ENCODE measurements around the gene PAFAH2. TPM values are rescaled to one million over a fixed set of nuclear protein-coding genes. Genes with fewer than 3 reads are reported as not detected.

Gene PAFAH2
- total RNA-seq, 3 donors from 2014 or later (not counting 1 experiment from before 2014, with no cell fraction given) = 39.0 to 95.1 (median 68.6) TPM

DNA sequence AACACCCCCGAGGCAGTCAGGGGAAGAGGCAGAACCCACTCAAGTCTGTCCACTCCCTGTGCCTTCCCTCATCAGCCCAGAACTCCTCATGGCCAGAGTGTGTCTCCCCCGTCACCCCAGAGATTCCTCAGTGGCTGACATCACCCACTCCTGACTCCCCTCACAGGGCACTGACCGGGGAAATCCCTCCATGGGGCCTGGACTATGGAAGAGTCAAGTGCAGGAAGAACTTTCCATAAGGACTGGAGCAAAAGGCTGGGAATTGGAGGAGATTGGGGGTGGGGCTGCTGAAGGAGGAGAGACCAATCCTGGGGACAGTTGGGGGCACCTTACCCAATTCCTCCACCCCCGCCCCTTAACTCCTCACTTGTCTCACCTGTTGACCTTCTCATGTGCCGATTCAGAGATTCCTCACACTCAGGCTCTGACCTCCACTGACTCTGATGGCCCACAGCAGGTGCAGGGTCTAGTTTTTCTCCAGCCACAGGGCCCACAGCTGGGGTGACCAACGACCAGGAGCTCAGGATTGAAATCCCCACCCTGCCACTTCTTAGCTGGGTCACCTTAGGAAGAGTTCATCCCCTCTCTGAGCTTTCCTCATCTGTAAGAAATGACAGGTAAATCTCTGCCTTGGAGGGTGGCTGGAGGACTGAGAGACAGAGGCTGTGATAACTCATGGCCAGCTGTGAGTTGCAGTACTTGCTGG is 23.2 kb upstream of the PAFAH2 start:
- Histone ChIP-seq H3K27ac (ENCODE audit: low read length) (no peak overlapping the region), H3K4me3 (ENCODE audit: low read length) (no peak overlapping the region), H3K36me3 (ENCODE audit: control insufficient read depth, insufficient read depth, low read length) (no peaks in the 10 kb centered on the region), H3K9me3 (ENCODE audit: control insufficient read depth, insufficient read depth, low read length) (no peaks in the 10 kb centered on the region), H3K27me3 (ENCODE audit: control insufficient read depth, insufficient read depth, low read length) (no peaks in the 10 kb centered on the region), H3K4me1 (ENCODE audit: control insufficient read depth, insufficient read depth, low read length) (peaks cover 6% of the 10 kb centered on the region)
- intact Hi-C loops (cut with micrococcal nuclease) = no loop called here
- Mint-ChIP-seq H3K27me3 (ENCODE audit: low read depth in 2 of 2) (peaks cover 0 to 10% of the 10 kb centered on the region in 2 donors), H3K27ac (no peak overlapping the region), H3K36me3 (no peaks in the 10 kb centered on the region), H3K4me1 (peaks cover 5 to 8% of the 10 kb centered on the region in 2 donors), H3K4me3 (no peak overlapping the region), H3K9me3 (no peaks in the 10 kb centered on the region)
- DNase-seq (no peak), ATAC-seq (no peak)
- WGBS (ENCODE audit: insufficient coverage) = 79% methylated on average over 6 of the region's 6 CpGs
- no peak for TF ChIP-seq CTCF (IDR thresholded peaks at IDR 0.05)

DNA sequence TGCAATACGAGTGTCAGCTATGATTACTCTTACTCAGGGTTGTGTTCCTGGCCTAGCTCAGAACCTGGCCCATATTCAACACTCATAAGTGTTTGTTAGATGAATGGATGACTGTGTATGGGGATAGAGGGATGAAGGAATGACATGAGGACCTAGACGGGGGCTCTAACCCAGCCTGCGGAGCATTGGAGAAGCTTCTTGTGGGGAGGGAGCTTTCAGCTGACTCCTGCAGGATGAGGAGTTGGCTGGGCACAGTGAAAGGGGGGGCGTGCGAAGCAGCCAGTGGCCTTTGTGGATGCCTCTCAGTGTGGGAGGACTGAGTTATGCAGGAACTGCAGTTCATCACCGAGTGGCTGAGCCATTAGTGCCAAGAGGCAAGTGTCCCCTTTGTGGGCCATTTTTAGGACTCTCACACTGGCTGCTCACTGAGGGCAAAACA is 22.5 kb upstream of the PAFAH2 start:
- intact Hi-C loops (cut with micrococcal nuclease) = no loop called here
- no peaks in the 10 kb centered on the region for H3K9me3 Mint-ChIP-seq
- H3K36me3 Mint-ChIP-seq = no peaks in the 10 kb centered on the region
- H3K9me3 ChIP-seq (ENCODE audit: control insufficient read depth, insufficient read depth, low read length) = no peaks in the 10 kb centered on the region
- ATAC-seq (no peak), DNase-seq (no peak)
- peaks cover 0 to 10% of the 10 kb centered on the region in 2 donors for H3K27me3 Mint-ChIP-seq (ENCODE audit: low read depth in 2 of 2)
- H3K27ac Mint-ChIP-seq = no peak overlapping the region
- H3K27me3 ChIP-seq (ENCODE audit: control insufficient read depth, insufficient read depth, low read length) = no peaks in the 10 kb centered on the region
- no peak for TF ChIP-seq CTCF (IDR thresholded peaks at IDR 0.05)
- peaks cover 6% of the 10 kb centered on the region for H3K4me1 ChIP-seq (ENCODE audit: control insufficient read depth, insufficient read depth, low read length)
- H3K27ac ChIP-seq (ENCODE audit: low read length) = no peak overlapping the region
- H3K4me1 Mint-ChIP-seq = peaks cover 5 to 8% of the 10 kb centered on the region in 2 donors
- no peak overlapping the region for H3K4me3 Mint-ChIP-seq
- WGBS (ENCODE audit: insufficient coverage) = 89% methylated on average over 6 of the region's 6 CpGs
- no peaks in the 10 kb centered on the region for H3K36me3 ChIP-seq (ENCODE audit: control insufficient read depth, insufficient read depth, low read length)
- no peak overlapping the region for H3K4me3 ChIP-seq (ENCODE audit: low read length)

DNA sequence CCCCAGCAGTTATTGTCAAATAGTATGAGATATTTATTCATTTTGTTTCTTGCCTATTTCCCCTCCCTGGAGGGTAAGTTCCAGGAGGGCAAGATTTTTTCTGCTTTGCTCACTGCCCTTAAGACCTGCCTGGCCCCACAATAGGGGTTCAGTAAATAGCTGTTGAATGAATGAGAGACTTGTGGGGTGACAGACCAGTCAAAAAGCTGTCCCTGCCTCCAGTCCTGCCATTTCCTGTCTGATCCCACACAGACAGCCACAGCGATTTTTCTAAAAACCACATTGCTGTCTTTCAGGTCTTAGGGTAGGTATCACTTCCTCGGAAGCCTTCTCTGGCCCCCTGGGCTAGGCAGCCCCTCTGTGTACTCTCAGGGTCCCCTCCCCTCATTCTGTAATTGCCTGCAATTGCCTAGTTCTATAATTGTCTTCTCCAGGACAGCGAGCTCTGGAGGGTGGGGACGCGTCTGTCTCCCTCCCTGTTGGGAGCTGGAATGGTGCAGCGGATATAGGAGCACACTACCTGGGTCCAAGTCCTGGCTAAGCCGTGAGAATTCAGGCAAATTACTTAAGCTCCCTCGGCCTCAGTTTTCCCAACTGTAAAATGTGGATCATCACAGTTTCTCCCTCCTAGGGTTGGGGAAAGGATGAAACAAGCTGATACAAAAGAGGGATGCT is 21.9 kb upstream of the PAFAH2 start:
- no peaks in the 10 kb centered on the region for H3K9me3 ChIP-seq (ENCODE audit: control insufficient read depth, insufficient read depth, low read length)
- H3K4me3 ChIP-seq (ENCODE audit: low read length) = no peak overlapping the region
- ATAC-seq = no peak
- WGBS (ENCODE audit: insufficient coverage) = 61% methylated on average over 8 of the region's 8 CpGs
- peaks cover 0 to 10% of the 10 kb centered on the region in 2 donors for H3K27me3 Mint-ChIP-seq (ENCODE audit: low read depth in 2 of 2)
- no peak for DNase-seq
- H3K36me3 ChIP-seq (ENCODE audit: control insufficient read depth, insufficient read depth, low read length) = no peaks in the 10 kb centered on the region
- intact Hi-C loops (cut with micrococcal nuclease) = no loop called here
- H3K9me3 Mint-ChIP-seq = no peaks in the 10 kb centered on the region
- peaks cover 5 to 8% of the 10 kb centered on the region in 2 donors for H3K4me1 Mint-ChIP-seq
- no peak overlapping the region for H3K4me3 Mint-ChIP-seq
- H3K27ac Mint-ChIP-seq = no peak overlapping the region
- no peaks in the 10 kb centered on the region for H3K27me3 ChIP-seq (ENCODE audit: control insufficient read depth, insufficient read depth, low read length)
- H3K4me1 ChIP-seq (ENCODE audit: control insufficient read depth, insufficient read depth, low read length) = peaks cover 6% of the 10 kb centered on the region
- no peaks in the 10 kb centered on the region for H3K36me3 Mint-ChIP-seq
- H3K27ac ChIP-seq (ENCODE audit: low read length) = no peak overlapping the region
- no peak for TF ChIP-seq CTCF (IDR thresholded peaks at IDR 0.05)

Data from natural killer cell (primary cell).